Measurements from ENCODE around the gene IGSF3.
"Not testable (repeated sequence)": the region's sequence is repeated elsewhere in the genome, so short reads cannot be mapped to it uniquely, and the experiment has no call there.

The IGSF3 gene

DNA sequence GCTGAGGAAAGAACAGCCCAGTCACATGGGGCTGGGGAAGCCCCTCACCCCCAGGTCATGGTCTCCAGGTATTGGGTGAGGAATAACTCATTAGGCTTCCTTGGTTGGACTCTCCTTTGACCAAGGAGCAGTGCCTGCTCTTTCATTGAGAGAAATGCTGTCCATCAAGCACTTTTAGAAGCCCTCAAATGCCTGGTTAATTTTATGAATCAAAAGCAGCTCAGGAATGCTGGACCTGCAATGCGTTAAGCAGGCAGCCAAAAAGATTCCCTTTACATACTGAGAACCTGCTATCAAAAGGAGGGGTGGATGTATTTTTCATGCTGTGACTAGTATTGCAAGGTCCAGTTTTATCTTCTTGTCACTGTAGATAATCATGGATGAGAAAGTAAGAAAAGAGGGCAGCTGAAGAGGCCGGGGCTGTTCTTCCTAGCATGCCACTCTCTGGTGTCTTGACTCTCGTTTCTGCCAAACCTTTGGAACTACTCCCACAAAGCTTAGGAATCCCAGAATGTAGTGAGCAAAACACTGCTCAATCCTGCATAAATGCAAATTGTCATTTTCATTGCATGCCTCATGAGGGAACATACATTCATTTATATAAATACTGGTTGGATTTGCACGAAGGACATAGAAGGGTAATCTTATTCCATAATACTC, 94.6 kb downstream of the IGSF3 start:
- no peak for DNase-seq

DNA sequence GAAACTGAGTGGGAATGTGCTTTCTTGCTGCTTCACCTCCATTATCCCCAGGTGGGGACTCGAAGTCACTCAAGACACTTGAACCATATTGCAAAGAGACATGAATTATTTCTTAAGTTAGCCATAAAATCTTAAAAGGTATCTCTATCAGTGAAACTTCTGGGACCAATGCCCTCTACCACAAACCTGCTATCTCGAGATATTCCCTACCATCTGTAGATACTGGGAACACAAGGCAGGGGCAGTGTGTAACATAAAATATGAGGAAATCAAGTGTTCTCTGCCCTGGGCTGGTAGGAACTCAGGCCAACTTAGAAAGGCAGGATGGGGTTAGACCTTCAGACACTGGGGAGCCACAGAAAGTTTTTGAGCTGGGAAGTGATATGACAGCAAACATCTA, 95.4 kb downstream of the IGSF3 start:
- DNase-seq: no peak

DNA sequence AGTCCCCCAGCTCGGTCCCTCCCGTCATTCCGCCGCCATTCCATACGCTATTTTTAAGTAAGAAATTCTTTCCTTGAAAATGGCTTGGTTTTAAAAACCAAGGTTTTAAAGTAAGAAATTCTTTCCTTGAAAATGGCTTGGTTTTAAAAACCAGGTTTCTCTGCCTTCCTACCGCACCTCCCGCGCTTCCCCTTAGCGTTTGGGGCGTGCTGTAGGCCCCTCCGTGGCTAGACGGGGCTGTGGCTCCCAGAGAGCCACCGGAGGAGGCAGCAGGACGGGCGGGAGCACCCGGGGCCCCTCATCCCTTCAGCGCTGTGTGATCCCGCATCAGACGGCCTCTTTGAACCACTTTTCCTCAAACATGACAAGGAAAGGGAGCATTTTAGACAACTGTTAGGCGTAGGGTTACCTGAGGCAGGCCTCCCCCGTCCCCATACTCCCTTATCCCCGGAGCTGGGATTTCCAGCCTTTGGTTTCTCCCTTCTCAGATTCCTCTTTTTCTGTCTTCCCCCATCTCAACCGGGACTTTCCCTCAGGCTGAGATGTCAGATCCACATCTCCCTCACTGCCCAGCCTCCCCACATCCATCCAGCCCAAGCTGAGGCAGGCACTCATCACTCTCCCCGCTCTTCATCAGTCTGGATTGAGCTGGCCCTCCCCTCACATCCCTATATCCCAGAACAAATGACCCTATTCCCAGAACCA, 96.2 kb downstream of the IGSF3 start:
- DNase-seq: no peak

DNA sequence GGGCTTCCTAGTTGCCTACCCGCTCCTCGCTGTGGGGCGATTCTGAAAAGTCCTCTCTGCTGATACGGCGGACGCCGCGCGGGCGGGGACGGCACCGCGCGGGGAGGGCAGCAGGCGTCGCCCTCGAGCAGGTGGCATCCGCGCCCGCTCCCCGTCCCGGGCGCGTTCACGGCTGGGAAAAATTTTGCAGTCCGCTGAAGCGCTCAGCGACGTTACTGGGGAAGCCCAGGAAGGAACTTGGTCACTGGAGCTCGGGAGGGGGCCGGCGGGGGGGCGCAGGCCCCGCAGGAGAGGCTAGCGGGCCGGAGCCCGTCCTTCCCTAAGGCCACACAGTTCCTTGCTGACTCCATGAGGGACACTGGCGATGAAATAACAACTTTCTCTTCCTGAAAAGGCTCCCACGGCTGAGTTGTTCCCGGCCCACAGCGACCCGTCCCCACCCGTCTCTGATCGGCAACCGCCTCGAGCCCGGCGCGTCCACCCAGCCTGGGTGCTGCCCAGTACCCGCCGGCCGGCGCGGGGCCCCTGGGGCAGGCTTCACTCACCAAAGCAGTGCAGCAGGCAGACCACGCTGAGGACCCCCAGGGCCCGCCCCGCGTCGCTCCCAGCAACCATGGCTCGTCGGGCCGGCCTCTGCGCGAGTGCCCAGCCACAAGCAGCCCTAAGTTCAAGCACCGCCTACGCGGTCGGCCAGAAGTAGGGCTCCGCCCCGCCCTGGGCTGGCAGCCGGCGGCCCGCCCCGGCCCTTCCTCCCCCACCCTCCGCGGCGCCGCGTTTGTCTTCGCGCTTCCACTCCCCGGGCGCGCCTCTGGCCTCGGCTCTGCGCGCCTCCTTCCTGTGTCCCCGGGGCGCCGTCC, 96.9 kb downstream of the IGSF3 start, which contains the start of gene CD58:
Gene CD58 (minus strand): TSS at position 669 of the 857 bp plus-strand sequence. CDS start 54 bp downstream, at position 615.
- peak; percentile 62 to 95 for DNase-seq

DNA sequence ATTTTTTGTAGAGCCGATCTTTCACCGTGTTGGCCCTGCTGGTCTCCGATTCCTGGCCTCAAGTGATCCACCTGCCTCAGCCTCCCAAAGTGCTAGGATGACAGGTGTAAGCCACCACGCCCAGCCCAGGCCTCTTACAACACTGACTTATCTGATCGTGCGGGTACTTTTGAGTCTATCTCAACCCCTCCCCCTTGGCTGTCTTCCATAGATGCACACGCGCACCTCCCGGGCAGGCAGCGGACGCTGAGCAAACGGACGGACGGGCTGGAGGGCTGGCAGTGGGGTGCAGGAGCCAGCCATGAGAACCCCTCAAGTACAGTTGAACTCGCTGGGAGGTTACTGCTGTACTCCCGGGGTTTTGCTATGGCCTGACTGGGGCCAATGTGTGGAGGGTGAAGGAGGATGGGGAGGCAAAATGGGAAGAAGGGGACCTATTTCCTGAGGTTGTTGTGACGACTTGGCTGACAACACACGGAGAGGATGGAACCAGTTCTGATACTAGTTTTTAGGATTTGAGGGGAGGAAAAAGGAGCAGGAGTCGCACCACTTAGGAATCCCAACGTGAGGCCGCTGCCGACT, 97.7 kb downstream of the IGSF3 start:
- DNase-seq: no peak

DNA sequence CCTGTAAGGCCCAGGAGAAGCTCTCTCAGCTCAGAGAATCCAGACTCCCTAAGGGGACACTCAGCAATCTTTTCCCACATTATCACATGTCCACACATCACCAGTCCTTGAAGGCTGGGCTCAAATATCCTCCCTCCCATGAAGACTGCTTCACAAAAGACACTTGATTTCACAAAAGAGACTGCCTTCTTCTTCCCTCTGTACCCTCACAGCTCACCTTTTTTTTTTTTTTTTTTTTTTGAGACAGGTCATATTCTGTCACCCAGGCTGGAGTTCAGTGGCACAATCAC, 98.2 kb downstream of the IGSF3 start:
- DNase-seq: no peak

DNA sequence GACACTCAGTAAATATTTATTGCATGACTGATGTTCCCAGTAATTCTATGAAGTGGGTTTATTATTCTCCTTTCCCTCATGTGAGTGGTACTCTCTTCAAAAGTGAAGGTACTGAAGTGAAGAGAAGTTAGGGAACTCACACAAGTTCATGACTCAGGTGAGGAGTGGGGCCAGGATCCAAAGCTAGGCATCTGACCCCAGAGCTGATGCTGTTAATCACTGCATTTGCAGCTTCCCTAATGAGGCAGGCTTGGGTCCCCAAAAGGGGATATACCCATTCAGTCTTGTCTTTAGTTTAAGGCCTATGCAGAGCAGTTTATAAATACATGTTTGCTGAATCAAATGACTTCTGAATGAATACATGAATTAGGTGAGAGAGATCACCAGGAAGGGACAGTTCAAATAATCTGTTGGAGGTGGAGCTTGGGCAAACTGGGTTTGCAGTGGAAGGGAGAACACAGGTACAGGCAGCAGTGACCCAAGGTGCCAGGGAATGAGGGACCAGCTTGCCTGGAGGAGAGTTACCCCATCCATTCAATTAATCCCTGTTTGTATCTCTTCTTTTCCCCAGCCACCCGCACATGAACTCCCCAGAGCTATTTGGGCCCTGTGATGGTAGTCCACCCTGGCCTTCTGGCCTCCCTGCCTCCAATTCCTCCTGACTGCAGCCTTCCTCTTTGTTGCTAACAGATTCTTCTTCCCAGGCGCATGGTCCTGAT, 98.7 kb downstream of the IGSF3 start:
- no peak for DNase-seq

DNA sequence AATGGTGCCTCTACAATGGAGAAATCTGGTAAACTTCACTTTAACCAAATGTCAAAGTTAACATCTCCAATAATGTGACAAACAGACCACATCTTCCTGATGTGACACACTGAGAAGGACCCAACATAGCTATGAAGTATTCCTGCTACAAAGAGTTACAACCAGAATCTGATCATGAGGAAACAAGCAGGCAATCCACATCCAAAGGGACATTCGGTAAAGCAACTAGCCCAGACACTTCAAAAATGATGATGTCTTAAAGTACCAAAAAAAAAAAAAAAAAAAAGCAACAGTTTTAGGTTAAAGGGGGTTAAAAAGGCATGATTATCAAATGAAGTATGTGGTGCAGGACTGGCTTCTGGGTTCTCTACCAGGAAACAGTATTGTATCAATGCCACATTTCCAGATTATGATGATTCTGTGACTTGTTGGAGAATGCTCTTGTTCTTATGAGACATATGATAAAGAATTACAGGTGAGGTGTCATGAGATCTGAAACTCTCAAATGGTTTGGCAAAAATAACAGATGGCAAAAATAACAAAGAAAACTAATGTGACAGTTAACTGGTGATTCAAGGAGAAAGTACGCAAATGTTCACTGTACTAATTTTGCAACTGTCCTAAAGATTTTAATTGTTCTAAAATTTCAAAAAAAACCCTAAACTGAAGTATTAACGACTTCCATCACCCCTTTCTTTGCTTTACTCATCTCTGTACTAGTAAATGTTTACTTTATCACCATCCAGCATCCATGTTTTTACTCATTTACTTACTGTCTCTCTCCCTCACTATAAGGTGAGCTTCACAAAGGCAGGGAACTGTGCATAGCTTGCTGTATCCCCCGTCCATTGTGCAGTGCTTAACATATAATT, 99.5 kb downstream of the IGSF3 start:
- no peak for DNase-seq

DNA sequence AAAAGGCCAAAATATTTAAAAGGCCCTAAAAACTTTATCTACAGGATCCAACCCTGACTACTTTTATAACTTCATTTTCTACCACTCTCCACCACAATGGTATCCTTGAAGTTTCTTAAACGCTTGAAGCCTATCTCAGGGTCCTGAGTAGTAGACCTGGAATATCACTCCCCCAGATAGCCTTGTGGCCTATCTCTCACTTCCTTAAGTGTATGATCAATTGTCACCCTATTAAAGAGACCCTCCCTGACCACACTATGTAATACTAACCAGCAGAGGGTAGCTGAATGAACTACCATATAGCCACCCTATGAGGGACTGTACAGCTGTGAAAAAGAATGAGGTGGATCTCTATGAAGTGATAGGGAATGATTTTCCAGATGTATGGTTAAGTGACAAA, 102.3 kb downstream of the IGSF3 start:
- DNase-seq: no peak

DNA sequence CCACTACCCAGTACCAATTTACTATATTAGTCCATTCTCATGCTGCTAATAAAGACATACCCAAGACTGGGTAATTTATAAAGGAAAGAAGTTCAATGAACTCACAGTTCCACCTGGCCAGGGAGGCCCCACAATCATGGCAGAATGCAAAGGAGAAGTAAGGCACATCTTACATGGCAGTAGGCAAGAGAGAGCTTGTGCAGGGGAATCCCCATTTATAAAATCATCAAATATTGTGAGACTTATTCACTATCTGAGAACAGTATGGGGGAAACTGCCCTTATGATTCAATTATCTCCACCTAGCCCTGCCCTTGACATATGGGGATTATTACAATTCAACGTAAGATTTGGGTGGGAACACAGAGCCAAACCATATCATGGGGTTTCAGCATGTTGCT, 103.1 kb downstream of the IGSF3 start:
- no peak for DNase-seq

DNA sequence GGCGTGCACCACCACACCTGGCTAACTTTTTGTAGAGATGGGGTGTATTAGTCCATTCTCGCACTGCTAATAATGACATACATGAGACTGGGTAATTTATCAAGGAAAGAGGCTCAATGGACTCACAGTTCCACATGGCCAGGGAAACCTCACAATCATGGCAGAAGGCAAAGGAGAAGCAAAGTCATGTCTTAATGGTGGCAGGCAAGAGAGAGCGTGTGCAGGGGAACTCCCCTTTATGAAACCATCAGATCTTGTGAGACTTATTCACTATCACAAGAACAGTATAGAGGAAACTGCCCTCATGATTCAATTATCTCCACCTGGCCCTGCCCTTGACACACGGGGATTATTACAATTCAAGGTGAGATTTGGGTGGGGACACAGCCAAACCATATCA, 105.1 kb downstream of the IGSF3 start:
- DNase-seq: not testable (repeated sequence)

DNA sequence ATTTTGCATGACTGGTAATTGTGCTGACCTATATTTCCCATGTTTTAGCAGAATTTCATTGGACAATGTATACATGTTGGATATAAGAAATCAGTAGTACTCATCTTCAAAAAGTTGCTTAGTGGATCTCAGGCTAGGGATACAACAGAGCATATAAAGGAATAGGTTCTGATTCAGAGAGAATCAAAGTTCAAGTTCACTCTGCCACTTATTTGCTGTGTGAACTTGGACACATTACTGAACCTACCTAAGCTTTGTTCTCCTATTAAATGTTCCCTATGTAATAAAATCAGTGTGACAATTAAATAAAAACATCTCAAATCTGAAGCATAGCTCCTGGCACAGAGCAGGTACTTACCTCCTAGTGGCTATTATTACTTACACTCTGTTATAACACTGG, 106.0 kb downstream of the IGSF3 start:
- DNase-seq: no peak

DNA sequence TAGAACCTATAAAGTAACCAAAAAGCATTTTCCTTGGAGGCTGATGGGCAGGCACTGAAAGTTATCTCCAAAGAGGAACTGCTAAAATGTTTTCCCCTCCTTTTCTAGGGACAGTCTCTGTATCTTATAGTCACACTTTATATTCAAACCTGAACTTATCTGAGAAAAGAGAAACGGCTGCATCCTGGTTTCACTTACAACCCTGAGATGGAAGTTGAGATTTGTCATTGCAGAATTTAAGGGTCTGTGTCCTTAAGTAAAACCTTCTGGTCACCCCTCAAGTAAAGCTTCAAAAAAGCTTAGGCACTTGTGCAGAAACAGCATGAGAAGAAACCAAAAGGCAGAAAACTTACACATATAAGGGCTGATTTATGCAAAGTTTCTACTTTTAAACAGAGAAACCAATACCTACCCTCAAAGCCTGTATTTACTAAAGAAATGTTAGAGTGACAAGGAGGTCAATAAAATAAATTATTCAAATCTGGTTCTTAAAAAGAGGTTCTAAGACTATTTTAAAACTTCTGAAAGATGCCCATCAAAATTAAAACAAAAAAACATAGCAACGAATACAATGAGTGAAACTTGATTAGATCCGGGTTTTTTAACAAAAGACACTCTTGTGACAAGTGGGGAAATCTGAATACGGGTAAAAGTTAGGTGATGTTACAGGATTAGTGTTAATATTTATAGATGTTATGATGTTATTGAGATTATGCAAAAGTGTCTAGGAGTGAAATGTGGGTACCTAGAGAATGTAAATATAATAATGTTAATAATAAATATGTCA, 106.6 kb downstream of the IGSF3 start:
- peak in 1 of 2 donors; percentile 68 for DNase-seq

DNA sequence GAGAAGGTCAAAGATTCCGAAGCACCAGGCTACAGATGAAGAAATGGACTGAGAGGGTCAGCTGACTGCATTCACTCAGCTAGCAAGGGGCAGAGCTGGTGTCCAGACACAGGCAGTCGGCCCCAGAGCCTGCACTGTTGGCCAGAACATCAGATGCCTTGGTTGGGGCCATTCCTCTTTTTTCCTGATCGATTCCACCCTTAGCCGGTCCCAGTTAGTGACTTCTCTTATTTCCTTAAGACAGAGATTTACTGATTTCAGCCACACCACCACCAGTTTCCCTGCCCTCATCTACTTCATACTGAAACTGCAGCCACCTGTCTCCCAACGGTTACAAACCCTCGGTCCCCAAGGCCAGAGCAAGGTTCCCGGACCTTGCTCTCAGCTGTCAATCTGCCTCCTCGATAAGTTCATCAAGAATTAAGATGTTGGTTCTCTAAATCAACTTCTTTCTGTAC, 108.2 kb downstream of the IGSF3 start:
- no peak for DNase-seq

DNA sequence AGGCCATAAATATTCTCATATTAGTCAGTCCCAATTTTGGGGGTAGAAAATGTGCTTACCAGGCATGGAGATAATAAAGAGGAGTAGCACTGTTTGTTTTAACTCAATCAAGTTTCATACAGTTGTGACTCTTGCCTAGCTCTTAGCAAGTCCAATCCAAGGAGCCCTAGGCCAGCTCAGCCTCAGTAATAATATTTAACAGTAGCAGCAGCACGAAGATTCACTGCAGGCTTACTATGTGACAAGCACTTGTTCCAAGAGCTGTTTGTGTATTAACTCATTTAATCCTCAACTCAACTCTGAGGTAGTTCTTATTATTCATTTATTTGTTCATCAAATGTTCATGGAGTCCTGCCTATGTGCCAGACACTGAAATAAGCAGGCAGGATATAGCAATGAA, 109.0 kb downstream of the IGSF3 start:
- no peak for DNase-seq

DNA sequence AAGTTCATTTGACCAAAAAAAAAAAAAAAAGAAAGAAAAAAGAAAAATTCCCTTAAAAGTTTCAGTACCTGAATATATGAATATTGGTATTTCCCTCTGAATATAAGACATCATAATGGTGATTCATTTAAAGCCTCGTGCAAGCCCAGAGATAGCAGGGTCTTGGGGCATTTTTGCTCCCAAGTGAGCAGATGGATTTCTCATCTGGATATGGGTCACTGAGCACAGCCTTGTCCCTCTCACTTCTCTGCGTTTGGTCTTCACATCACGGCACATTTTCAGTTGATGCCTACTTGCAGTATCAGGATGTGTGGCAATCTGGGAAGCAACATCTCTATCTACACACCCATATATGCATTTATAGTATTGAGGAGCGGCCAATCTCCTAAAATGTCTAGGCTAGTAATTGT, 109.4 kb downstream of the IGSF3 start:
- no peak for DNase-seq

DNA sequence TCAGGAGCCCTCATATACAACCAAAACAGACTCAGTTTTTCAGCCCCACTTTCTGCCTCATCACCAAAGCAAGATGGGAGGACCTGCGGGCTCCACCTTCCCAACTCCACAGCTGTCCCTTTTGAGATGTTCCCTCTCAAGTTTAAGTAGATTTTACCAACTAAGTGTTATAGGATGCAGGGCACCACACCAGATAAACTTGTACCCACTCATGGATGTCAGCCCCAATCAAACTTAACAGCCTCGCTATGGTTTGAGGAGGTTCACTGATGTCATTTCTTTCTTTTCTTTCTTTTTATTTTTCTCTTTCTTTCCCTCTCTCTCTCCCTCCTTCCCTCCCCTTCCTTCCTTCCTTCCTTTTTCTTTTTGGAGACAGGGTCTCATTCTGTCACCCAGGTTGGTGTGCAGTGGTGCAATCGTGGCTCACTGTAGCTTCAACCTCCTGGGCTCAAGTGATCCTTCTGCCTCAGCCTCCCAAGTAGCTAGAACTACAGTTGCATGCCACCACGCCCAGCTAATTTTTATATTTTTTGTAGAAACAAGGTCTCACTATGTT, 110.1 kb downstream of the IGSF3 start:
- DNase-seq: no peak

DNA sequence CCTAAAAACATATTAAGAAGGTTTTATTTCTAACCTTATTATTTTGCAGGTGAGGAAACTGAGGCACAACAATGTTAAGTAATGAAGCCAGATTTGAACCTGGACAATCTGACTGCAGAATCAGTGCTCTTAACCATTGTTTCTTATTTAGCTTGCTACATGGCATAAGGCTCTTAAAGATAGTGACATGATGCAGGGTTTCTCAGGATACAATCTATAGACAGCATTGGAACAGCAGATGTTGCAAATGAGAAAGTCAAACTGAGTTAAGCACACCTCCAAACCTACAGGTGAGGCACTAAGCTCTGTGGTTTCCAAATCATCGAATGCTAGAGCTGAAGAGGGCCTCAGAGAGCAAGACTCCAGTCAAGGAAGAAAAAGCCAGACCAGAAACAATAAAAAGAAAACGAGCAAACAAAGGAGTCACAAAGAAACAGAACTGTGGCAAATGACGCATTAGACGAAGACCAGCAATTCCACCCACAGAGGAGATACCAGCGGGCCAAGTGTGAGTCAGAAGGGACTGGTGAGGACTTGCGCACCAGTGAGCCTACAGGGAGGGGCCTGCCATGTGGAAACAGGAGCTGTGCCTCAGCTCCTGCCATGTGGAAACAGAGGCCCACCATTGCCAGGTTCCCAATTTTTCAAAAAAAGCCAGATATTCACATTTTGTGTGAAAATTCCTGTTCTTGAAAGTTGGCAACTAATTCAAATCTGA, 111.1 kb downstream of the IGSF3 start:
- no peak for DNase-seq

DNA sequence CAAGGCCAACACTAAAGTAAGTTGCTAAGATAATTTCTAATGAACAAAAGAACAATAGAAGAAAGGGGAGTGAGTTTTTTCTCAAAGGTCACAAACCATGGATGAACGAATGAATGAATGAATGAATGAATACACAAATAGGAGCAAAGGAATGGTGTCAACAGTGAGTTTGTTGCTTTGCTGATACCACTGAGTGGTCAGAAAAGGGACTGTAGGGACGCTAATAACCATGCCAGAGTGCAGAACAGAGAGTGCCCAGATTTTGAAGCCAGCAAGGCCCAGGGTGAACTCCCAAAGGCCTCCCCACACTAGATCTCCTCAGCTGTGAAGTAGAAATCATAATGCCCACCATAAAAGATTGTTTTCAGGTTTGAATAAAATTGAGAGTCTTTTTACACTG, 112.6 kb downstream of the IGSF3 start:
- no peak for DNase-seq
